ENCODE data around the gene C22orf39.
A peak's percentile ranks its signal among the peaks of the same experiment; 100 is the strongest.

C22orf39 gene

GRCh38 chr22:19406846-19407245 lies 40.7 kb downstream of the C22orf39 start:
- DNase-seq (ENCODE audit: insufficient read length, low spot score): no peak
- FAIRE-seq: no peak
- no peak for TF ChIP-seq POU2F2 (IDR thresholded peaks at IDR 0.05; ENCODE audit: low read depth, low read length)
- TF ChIP-seq SPI1 (IDR thresholded peaks at IDR 0.05; ENCODE audit: low read depth, low read length): no peak

GRCh38 chr22:19406281-19406811 lies 41.2 kb downstream of the C22orf39 start:
- DNase-seq (ENCODE audit: insufficient read length, low spot score): no peak
- no peak for FAIRE-seq
- TF ChIP-seq POLR2AphosphoS5 (IDR thresholded peaks at IDR 0.05; ENCODE audit: low read depth, low read length): no peak
- TF ChIP-seq SPI1 (IDR thresholded peaks at IDR 0.05; ENCODE audit: low read depth, low read length): no peak
- no peak for TF ChIP-seq POLR2A (IDR thresholded peaks at IDR 0.05; ENCODE audit: low read depth, low read length)
- no peak for TF ChIP-seq TAF1 (IDR thresholded peaks at IDR 0.05; ENCODE audit: low read depth, low read length)
- no peak for TF ChIP-seq PAX5 (IDR thresholded peaks at IDR 0.05; ENCODE audit: insufficient read depth, low read length, severe bottlenecking)
- TF ChIP-seq POU2F2 (IDR thresholded peaks at IDR 0.05; ENCODE audit: low read depth, low read length): no peak

- FAIRE-seq (no peak), DNase-seq (ENCODE audit: insufficient read length, low spot score) (no peak)
- no peak for TF ChIP-seq POLR2A (IDR thresholded peaks at IDR 0.05; ENCODE audit: low read depth, low read length)
- no peak for TF ChIP-seq POU2F2 (IDR thresholded peaks at IDR 0.05; ENCODE audit: low read depth, low read length)
- TF ChIP-seq TAF1 (IDR thresholded peaks at IDR 0.05; ENCODE audit: low read depth, low read length): no peak
- TF ChIP-seq SPI1 (IDR thresholded peaks at IDR 0.05; ENCODE audit: low read depth, low read length): no peak
- TF ChIP-seq PAX5 (IDR thresholded peaks at IDR 0.05; ENCODE audit: insufficient read depth, low read length, severe bottlenecking): no peak
- TF ChIP-seq POLR2AphosphoS5 (IDR thresholded peaks at IDR 0.05; ENCODE audit: low read depth, low read length): no peak
Measured at GRCh38 chr22:19405652-19406051, 41.9 kb downstream of the C22orf39 start.

- TF ChIP-seq TAF1 (IDR thresholded peaks at IDR 0.05; ENCODE audit: low read depth, low read length): no peak
- no peak for TF ChIP-seq SPI1 (IDR thresholded peaks at IDR 0.05; ENCODE audit: low read depth, low read length)
- TF ChIP-seq POLR2AphosphoS5 (IDR thresholded peaks at IDR 0.05; ENCODE audit: low read depth, low read length): no peak
- no peak for TF ChIP-seq POLR2A (IDR thresholded peaks at IDR 0.05; ENCODE audit: low read depth, low read length)
- TF ChIP-seq PAX5 (IDR thresholded peaks at IDR 0.05; ENCODE audit: insufficient read depth, low read length, severe bottlenecking): no peak
- TF ChIP-seq POU2F2 (IDR thresholded peaks at IDR 0.05; ENCODE audit: low read depth, low read length): no peak
- FAIRE-seq: peak; percentile 33
- DNase-seq (ENCODE audit: insufficient read length, low spot score): no peak
Measured at GRCh38 chr22:19405133-19405532, 42.4 kb downstream of the C22orf39 start.

GRCh38 chr22:19404676-19405075 lies 42.8 kb downstream of the C22orf39 start:
- no peak for FAIRE-seq
- no peak for TF ChIP-seq POU2F2 (IDR thresholded peaks at IDR 0.05; ENCODE audit: low read depth, low read length)
- TF ChIP-seq POLR2AphosphoS5 (IDR thresholded peaks at IDR 0.05; ENCODE audit: low read depth, low read length): no peak
- TF ChIP-seq POLR2A (IDR thresholded peaks at IDR 0.05; ENCODE audit: low read depth, low read length): no peak
- TF ChIP-seq SPI1 (IDR thresholded peaks at IDR 0.05; ENCODE audit: low read depth, low read length): no peak
- no peak for TF ChIP-seq PAX5 (IDR thresholded peaks at IDR 0.05; ENCODE audit: insufficient read depth, low read length, severe bottlenecking)
- TF ChIP-seq TAF1 (IDR thresholded peaks at IDR 0.05; ENCODE audit: low read depth, low read length): no peak
- DNase-seq (ENCODE audit: insufficient read length, low spot score): no peak

GRCh38 chr22:19402642-19403191 lies 44.8 kb downstream of the C22orf39 start:
- DNase-seq (ENCODE audit: insufficient read length, low spot score) (no peak), FAIRE-seq (no peak)
- TF ChIP-seq TAF1 (IDR thresholded peaks at IDR 0.05; ENCODE audit: low read depth, low read length): no peak
- no peak for TF ChIP-seq POLR2AphosphoS5 (IDR thresholded peaks at IDR 0.05; ENCODE audit: low read depth, low read length)
- TF ChIP-seq PAX5 (IDR thresholded peaks at IDR 0.05; ENCODE audit: insufficient read depth, low read length, severe bottlenecking): no peak
- TF ChIP-seq POU2F2 (IDR thresholded peaks at IDR 0.05; ENCODE audit: low read depth, low read length): no peak
- TF ChIP-seq SPI1 (IDR thresholded peaks at IDR 0.05; ENCODE audit: low read depth, low read length): no peak
- no peak for TF ChIP-seq POLR2A (IDR thresholded peaks at IDR 0.05; ENCODE audit: low read depth, low read length)

- TF ChIP-seq POLR2AphosphoS5 (IDR thresholded peaks at IDR 0.05; ENCODE audit: low read depth, low read length) (no peak), POLR2A (IDR thresholded peaks at IDR 0.05; ENCODE audit: low read depth, low read length) (no peak), TAF1 (IDR thresholded peaks at IDR 0.05; ENCODE audit: low read depth, low read length) (no peak), POU2F2 (IDR thresholded peaks at IDR 0.05; ENCODE audit: low read depth, low read length) (no peak), PAX5 (IDR thresholded peaks at IDR 0.05; ENCODE audit: insufficient read depth, low read length, severe bottlenecking) (no peak), SPI1 (IDR thresholded peaks at IDR 0.05; ENCODE audit: low read depth, low read length) (no peak)
- no peak for FAIRE-seq
- no peak for DNase-seq (ENCODE audit: insufficient read length, low spot score)
Measured at GRCh38 chr22:19401483-19401882, 46.0 kb downstream of the C22orf39 start.

GRCh38 chr22:19400881-19401280 lies 46.6 kb downstream of the C22orf39 start:
- DNase-seq (ENCODE audit: insufficient read length, low spot score): no peak

GRCh38 chr22:19398652-19399051 lies 48.9 kb downstream of the C22orf39 start:
- FAIRE-seq (no peak), DNase-seq (ENCODE audit: insufficient read length, low spot score) (no peak)

More at GRCh38 chr22:19400881-19401280, 46.6 kb downstream of the C22orf39 start:
- no peak for FAIRE-seq
- TF ChIP-seq POU2F2 (IDR thresholded peaks at IDR 0.05; ENCODE audit: low read depth, low read length): no peak
- TF ChIP-seq PAX5 (IDR thresholded peaks at IDR 0.05; ENCODE audit: insufficient read depth, low read length, severe bottlenecking): no peak
- TF ChIP-seq POLR2AphosphoS5 (IDR thresholded peaks at IDR 0.05; ENCODE audit: low read depth, low read length): no peak
- TF ChIP-seq SPI1 (IDR thresholded peaks at IDR 0.05; ENCODE audit: low read depth, low read length): no peak
- TF ChIP-seq TAF1 (IDR thresholded peaks at IDR 0.05; ENCODE audit: low read depth, low read length): no peak
- no peak for TF ChIP-seq POLR2A (IDR thresholded peaks at IDR 0.05; ENCODE audit: low read depth, low read length)

More at GRCh38 chr22:19398652-19399051, 48.9 kb downstream of the C22orf39 start:
- no peak for TF ChIP-seq TAF1 (IDR thresholded peaks at IDR 0.05; ENCODE audit: low read depth, low read length)
- TF ChIP-seq POU2F2 (IDR thresholded peaks at IDR 0.05; ENCODE audit: low read depth, low read length): no peak
- no peak for TF ChIP-seq PAX5 (IDR thresholded peaks at IDR 0.05; ENCODE audit: insufficient read depth, low read length, severe bottlenecking)
- TF ChIP-seq SPI1 (IDR thresholded peaks at IDR 0.05; ENCODE audit: low read depth, low read length): no peak
- no peak for TF ChIP-seq POLR2AphosphoS5 (IDR thresholded peaks at IDR 0.05; ENCODE audit: low read depth, low read length)
- no peak for TF ChIP-seq POLR2A (IDR thresholded peaks at IDR 0.05; ENCODE audit: low read depth, low read length)
